ENCODE data around the gene KRTAP5-7. TPM values are rescaled to one million over a fixed set of nuclear protein-coding genes. Genes with fewer than 3 reads are reported as not detected.

KRTAP5-7 gene
- total and polyA plus RNA-seq, 2 experiments from 2014 or later = not detected

DNA sequence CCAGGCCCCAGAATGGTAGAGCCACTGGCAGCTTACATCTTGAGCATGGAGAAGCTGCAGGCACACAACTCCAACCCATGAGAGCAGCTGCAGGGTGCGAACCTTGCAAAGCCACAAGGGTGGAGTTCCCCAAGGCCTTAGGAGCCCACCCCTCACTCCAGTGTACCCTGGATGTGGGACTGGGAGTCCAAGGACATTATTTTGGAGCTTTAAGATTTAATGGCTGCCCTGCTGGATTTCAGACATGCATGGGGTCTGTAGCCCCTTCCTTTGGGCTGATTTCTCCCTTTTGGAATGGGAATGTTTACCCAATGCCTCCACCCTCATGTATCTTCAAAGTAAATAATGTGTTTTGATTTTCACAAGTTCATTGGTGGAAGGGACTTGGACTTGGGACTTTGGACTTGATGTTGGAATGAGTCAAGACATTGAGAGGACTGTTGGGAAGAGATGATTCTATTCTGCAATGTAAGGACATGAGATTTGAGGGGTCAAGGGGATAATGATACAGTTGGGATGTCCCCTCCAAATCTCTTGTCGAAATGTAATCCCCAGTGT lies 1.1 kb upstream of the KRTAP5-7 start (continued):
- TF ChIP-seq, protein P1, sequence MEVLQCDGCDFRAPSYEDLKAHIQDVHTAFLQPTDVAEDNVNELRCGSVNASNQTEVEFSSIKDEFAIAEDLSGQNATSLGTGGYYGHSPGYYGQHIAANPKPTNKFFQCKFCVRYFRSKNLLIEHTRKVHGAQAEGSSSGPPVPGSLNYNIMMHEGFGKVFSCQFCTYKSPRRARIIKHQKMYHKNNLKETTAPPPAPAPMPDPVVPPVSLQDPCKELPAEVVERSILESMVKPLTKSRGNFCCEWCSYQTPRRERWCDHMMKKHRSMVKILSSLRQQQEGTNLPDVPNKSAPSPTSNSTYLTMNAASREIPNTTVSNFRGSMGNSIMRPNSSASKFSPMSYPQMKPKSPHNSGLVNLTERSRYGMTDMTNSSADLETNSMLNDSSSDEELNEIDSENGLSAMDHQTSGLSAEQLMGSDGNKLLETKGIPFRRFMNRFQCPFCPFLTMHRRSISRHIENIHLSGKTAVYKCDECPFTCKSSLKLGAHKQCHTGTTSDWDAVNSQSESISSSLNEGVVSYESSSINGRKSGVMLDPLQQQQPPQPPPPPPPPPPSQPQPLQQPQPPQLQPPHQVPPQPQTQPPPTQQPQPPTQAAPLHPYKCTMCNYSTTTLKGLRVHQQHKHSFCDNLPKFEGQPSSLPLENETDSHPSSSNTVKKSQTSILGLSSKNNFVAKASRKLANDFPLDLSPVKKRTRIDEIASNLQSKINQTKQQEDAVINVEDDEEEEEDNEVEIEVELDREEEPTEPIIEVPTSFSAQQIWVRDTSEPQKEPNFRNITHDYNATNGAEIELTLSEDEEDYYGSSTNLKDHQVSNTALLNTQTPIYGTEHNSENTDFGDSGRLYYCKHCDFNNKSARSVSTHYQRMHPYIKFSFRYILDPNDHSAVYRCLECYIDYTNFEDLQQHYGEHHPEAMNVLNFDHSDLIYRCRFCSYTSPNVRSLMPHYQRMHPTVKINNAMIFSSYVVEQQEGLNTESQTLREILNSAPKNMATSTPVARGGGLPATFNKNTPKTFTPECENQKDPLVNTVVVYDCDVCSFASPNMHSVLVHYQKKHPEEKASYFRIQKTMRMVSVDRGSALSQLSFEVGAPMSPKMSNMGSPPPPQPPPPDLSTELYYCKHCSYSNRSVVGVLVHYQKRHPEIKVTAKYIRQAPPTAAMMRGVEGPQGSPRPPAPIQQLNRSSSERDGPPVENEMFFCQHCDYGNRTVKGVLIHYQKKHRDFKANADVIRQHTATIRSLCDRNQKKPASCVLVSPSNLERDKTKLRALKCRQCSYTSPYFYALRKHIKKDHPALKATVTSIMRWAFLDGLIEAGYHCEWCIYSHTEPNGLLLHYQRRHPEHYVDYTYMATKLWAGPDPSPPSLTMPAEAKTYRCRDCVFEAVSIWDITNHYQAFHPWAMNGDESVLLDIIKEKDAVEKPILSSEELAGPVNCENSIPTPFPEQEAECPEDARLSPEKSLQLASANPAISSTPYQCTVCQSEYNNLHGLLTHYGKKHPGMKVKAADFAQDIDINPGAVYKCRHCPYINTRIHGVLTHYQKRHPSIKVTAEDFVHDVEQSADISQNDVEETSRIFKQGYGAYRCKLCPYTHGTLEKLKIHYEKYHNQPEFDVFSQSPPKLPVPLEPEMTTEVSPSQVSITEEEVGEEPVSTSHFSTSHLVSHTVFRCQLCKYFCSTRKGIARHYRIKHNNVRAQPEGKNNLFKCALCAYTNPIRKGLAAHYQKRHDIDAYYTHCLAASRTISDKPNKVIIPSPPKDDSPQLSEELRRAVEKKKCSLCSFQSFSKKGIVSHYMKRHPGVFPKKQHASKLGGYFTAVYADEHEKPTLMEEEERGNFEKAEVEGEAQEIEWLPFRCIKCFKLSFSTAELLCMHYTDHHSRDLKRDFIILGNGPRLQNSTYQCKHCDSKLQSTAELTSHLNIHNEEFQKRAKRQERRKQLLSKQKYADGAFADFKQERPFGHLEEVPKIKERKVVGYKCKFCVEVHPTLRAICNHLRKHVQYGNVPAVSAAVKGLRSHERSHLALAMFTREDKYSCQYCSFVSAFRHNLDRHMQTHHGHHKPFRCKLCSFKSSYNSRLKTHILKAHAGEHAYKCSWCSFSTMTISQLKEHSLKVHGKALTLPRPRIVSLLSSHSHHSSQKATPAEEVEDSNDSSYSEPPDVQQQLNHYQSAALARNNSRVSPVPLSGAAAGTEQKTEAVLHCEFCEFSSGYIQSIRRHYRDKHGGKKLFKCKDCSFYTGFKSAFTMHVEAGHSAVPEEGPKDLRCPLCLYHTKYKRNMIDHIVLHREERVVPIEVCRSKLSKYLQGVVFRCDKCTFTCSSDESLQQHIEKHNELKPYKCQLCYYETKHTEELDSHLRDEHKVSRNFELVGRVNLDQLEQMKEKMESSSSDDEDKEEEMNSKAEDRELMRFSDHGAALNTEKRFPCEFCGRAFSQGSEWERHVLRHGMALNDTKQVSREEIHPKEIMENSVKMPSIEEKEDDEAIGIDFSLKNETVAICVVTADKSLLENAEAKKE (CRISPR knock-in tag; IDR thresholded peaks at IDR 0.05) = no peak
- TF ChIP-seq EZH2 (IDR thresholded peaks at IDR 0.05; ENCODE audit: low read depth, unreplicated experiment) = no peak
- no peak for TF ChIP-seq JUNB (IDR thresholded peaks at IDR 0.05; ENCODE audit: unreplicated experiment)
- TF ChIP-seq CTCF (conservative IDR thresholded peaks at IDR 0.05; ENCODE audit: low read depth in 2 of 2) = no peak
- TF ChIP-seq ETS1 (IDR thresholded peaks at IDR 0.05) = no peak
- TF ChIP-seq, protein P2, sequence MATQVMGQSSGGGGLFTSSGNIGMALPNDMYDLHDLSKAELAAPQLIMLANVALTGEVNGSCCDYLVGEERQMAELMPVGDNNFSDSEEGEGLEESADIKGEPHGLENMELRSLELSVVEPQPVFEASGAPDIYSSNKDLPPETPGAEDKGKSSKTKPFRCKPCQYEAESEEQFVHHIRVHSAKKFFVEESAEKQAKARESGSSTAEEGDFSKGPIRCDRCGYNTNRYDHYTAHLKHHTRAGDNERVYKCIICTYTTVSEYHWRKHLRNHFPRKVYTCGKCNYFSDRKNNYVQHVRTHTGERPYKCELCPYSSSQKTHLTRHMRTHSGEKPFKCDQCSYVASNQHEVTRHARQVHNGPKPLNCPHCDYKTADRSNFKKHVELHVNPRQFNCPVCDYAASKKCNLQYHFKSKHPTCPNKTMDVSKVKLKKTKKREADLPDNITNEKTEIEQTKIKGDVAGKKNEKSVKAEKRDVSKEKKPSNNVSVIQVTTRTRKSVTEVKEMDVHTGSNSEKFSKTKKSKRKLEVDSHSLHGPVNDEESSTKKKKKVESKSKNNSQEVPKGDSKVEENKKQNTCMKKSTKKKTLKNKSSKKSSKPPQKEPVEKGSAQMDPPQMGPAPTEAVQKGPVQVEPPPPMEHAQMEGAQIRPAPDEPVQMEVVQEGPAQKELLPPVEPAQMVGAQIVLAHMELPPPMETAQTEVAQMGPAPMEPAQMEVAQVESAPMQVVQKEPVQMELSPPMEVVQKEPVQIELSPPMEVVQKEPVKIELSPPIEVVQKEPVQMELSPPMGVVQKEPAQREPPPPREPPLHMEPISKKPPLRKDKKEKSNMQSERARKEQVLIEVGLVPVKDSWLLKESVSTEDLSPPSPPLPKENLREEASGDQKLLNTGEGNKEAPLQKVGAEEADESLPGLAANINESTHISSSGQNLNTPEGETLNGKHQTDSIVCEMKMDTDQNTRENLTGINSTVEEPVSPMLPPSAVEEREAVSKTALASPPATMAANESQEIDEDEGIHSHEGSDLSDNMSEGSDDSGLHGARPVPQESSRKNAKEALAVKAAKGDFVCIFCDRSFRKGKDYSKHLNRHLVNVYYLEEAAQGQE (IDR thresholded peaks at IDR 0.05; ENCODE audit: unreplicated experiment) = no peak
- no peak for TF ChIP-seq CREB1 (CRISPR knock-in tag; IDR thresholded peaks at IDR 0.05; ENCODE audit: low read depth)
- no peak for TF ChIP-seq NANOG (IDR thresholded peaks at IDR 0.05; ENCODE audit: borderline replicate concordance)
